Putamen (tissue), 1 donor: ENCODE results near the gene VPS16.

Experiments used
- DNase-seq: peaks from one replicate; pipeline ENCODE4 v3.0.0-alpha.2; 2016; ENCODE audit warnings: low spot score

The VPS16 gene

DNA sequence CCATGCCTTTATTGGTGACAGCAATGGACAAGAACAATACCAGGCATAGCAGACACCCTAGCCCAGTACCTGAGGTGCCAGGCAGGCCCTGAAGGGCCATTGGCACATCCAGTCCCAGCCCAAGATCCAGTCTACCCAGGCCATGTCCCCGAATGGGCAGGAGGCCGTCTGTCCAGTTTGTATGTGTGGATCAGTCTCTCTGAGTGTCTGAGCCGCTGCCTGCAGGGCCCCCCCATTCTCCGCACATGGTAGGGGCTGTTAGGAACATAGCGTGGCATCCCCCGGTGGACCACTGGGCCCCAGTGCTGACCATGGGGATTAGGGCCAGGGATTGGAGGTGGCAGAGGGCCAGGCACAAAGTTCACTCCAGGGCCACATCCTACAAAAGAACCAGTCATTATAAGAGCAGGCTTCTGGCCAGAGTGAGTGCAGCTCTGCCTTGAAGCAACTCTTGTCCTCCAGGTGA is 5.2 kb upstream of the VPS16 start:
- no peak for DNase-seq

DNA sequence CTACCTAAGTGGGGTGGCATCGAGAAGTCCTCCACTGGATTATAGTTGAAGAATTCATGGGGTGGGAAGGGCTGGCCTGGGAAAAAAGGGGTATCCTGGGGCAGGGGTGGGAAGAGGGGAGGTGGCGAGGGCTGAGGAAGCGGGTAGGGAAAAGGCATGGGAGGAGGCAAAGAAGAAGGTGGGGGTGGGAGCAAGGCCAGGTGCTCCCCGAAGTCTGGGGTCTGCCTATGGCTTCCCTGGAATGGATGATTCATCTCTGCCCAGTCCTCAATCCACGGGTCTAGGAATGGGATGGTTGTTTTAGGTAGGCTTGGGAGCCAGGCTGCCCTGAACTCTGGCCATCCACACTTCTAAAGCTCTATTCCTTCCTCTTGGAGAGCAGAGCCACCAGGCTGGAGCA is 4.5 kb upstream of the VPS16 start:
- no peak for DNase-seq

DNA sequence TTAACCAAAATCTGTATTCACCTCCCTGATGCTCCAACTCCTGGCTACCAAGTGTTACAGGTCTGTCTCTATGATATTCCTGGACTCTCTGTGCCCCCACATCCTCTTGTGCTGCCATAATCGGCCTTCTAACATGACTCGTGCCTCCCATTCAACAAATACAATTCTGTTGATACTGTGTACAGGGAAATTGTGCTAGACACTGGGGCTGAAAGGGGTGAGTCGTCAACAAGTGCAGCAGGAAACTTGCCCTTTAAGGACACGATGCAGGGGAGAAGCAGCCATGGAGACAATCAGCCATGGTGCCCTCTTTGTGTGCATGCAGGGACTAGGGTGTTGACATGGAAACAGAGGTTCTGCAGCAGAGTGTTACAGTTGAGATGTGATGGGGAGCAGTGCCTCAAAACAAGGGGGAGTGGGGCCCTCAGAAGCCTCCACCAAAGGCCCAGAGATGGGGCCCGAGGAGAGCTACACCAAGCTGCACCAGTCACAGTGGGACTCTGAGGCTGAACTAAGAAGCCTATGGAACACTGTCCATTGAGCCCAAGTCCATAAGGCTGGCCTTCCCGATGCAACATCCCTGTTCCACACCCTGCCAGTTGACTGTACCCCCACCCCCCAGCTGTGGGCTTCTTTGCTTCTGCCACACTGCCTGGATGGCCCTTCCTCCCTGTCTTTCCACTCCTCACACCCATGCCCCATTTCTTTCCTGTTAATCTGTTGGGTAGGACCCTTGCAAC is 3.2 kb upstream of the VPS16 start:
- DNase-seq: no peak

DNA sequence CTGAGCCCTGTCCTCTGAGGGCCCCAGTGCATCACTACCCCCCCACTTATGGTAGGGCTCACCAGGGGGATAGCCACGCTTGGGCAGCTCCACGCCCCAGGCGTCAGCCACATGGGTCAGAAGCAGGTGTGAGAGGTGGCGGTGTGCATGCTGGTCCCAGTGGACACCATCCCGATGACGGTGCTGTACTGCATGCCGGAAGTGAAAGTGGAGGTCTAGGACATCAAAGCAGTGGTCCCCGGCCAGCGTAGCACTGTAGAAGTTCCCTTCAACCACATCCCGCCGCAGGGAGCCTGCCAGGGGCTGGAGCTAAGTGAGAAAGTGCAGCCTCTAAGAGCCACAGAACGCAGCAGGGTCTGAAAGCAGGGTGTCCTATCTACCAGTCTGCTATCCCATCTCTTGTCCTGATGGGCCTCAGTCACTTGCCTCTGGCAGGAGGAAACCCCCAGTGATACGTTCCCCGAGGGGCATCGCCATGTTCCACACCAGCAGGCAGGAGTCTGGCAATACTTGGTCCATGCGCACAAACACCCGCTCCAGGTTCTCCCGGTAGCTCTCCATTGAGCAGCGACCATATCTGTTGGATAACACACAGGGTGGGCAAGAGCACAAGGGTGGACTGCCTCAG is 2.3 kb upstream of the VPS16 start:
- no peak for DNase-seq

DNA sequence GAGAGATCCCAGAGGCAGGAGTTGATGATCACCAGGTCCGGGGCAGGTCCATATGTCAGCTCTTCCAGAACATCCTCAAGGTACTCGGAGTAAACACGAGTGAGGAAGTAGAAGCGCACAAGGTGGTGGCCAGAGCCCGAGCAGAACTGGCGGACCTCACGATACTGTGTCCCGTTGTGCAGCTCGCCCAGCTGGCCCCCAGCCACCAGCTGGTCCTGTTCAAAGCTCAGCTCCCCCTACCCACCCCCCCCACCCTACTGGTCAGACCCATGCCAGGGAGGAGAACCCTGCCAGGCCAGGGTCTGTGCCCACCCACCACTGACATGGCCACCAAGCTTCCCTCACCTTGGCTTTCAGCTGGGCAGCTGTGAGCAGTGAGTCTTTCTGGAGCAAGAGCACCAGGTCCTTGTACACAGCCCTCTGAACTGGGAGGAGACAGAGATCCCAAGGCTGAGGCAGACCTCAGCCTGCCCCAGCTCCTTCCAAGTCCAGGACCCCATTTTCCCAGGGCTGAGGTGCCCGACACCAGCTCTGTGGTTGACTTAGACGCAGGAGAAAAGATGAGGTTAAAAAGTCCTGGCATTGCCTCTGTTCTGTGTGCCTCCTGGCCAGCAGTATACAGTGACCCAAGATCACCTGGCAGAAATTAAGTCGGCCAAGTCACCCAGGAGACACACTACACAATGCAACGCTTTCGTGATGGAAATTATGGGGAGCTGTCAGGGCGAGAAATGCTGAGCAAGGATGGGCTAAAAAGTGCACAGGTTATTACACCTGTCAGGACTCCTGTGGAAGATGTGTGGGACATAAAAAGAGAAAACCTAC is 1.5 kb upstream of the VPS16 start:
- no peak for DNase-seq

DNA sequence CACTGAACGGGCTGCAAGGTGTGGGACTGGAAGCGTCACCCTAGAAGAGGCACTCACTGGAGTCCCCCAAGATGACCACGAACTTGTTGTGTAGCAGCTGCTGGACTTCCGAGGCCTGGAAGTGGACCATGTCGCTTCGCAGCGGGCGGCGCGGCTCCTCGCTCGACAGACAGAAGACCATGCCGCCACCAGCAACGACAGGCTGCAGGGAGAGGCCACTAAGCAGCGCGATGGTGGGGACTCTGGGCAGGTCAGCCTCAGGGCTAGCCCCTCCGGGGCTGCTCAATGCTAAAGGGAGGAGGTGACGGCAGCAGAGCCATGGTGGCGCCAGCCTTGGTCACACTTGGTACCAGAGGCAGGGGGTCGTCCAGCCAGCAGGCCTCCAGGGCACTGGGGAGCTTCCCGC is 810 bp upstream of the VPS16 start:
- no peak for DNase-seq

DNA sequence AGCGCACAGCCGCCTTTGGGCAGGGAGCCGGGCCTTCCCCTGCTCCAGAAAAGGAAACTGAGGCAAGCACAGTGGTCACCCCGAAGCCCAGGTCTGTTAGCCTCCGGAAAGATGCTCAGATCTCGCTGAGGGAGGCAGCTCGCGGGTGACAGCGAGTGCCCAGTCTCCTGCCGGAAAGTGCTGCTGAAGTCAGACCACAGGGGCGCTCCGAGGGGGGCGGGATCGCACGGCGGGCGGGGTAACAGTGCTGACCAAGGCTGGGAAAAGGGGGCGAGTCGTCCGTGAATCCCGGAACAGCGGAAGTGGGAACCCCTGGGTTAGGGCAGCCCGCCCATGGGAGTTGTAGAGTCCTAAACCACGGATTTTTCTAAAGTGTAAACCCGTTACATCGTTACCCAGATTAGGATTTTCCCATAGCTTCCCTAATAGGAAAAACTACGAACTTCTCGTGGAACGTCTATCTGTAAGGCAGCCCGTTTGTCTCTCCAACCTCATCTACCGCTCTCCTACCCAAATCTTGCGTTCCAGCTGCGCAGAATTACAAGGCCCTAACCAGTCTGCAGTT is 504 bp downstream of the VPS16 start:
- DNase-seq: no peak

DNA sequence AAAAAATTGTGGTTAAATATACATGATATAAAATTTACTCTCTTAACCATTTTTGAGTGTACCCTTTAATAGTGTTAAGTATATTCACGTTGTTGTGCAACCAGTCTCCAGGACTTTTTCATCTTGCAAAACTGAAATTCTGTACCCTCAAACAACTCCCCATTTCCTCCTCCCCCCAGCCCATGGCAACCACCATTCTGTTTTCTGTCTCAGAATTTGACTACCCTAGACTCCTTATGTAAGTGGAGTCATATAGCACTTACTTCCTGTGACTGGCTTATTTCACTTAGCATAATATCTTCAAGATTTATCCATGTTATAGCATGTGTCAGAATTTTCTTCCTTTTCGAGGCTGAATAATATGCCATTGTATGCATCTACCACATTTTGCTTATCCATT is 5.1 kb downstream of the VPS16 start:
- no peak for DNase-seq

DNA sequence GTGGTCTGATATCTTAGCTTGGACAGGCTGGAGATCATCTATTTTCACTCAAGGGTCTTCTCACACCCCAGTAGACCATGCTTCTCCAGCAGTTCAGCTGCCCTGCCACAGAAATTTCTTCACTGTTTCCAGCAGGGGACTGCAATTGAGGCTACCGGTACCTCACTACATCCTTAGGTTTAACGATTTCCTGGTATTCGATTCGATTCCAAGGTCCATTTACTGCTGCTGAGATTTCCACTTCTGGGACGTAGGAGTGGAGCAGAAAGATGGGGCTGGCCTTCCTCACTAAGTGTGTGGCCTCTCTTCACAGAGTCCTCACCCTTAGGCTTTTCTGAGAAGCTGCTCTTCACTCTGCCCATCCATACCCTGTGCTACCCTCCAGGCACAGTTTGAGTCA is 6.2 kb downstream of the VPS16 start:
- DNase-seq: no peak

DNA sequence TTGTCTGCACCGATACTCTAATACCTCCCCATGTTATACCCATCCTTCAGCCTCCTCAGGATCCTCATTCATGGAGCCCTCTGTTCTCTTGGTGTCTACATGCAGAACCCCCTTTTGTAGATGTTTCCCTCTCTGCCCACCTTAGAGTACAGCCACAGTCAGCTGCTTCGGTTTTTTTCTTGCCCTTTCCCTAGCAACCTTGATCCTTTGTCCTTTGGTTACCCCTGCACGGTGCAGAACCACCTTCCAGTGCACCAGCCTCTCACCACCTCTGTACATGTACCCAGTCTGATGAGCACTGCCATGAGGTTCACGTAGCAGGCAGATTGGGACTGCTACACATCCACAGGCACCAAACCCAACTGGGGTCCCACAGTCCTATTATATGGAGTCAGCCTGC is 7.3 kb downstream of the VPS16 start:
- DNase-seq: no peak

DNA sequence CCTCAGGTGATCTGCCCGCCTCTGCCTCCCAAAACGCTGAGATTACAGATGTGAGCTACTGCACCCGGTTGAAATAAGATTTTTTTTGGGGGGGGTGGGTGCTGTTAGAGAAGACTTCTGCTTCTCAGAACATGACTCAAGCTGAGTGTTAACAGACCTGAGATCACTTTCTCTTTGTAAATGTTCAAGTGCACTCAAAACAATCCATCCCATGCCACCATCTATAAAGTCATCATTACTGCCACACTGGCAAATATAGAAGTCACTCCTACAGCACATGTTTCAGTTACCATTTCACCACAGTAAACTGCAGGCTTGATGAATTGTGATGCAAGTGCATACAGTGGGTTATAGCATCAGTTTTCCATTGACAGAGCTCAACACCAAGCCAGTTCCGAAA is 9.0 kb downstream of the VPS16 start:
- no peak for DNase-seq

DNA sequence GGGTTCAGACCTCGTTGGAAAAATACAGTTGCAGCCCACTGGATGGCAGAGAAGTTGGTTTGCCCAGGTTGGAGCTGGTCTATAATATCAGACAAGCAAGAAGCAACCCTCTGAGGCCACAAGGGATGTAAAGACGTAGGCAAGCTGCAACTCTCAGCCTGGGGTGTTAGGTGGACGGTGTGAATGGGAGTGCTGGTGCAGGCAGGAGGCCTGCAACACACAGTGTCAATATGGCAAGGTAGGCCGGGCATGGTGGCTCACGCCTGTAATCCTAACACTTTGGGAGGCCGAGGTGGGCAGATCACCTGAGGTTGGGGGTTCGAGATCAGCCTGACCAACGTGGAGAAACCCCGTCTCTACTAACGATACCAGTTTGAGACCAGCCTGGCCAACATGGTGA is 10.5 kb downstream of the VPS16 start:
- DNase-seq: no peak

DNA sequence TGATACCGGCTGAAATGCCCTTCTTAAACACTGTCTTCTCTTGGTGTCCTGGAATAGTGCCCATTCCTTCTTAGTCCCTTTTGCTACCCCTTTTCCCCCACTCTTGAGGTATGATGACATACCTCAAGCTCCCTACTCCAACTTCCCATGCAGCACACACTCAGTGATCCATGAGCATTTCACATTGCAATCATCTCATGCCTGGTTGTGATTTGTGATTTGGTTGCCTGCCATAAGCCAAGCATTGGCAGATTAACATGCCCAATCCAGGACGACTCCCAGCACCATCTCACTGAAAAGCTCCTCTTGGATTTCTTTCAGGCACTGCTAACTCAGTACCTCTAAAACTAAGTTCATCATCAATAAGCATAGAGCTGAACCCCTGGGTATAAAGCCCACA is 18.0 kb downstream of the VPS16 start:
- DNase-seq: no peak

DNA sequence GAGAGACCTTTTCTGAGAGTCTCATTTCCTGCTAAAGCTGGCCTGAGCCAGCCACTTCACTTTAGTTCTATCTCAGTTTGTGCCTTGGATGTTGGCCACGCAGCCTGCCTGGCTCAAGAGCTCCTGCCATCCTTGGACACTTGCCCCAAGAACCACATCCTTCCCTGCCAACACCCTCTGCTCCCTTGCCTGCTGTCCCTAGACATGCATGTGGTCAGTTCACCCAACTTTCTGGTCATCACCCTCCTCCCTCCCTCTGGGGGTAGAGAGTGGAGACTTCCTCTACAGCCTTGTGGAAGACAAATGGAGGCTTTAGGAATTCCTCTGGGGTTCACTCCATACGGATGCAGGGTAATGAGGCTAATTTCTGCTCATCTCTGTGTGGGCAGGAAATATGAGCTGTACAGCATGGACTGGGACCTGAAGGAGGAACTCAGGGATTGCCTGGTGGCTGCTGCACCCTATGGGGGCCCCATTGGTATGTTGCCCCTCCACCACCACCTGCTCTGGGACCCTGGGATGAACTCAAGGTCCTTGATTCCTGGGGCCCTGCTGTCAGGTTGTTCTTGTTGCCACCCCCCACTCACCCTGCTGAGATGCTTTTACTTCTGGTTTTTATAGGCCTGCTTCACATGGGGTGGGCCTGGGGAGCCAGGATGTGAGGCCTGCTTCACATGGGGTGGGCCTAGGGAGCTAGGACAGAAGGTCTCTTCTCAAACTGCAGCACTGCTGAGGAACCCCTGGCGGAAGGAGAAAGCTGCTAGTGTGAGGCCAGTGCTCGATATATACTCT is 19.0 kb downstream of the VPS16 start:
- DNase-seq: no peak

DNA sequence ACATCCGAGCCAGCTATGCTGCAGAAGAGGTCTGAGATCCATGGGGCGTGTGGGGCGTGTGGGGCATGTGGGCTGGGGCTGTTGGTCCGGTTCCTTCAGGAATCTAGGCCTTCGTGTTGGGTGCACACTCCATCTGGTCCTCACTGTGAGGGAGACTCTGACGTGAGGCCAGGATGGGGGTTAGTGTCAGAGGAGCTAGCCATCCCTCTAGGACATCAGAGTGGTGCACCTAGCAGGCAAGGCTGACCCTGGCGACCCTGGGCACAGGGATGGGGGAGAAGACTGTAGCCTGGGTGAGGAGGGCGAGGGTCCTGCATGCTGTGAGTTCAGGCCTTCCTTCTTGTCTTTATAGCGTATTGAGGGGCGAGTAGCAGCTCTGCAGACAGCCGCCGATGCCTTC is 24.1 kb downstream of the VPS16 start:
- no peak for DNase-seq

DNA sequence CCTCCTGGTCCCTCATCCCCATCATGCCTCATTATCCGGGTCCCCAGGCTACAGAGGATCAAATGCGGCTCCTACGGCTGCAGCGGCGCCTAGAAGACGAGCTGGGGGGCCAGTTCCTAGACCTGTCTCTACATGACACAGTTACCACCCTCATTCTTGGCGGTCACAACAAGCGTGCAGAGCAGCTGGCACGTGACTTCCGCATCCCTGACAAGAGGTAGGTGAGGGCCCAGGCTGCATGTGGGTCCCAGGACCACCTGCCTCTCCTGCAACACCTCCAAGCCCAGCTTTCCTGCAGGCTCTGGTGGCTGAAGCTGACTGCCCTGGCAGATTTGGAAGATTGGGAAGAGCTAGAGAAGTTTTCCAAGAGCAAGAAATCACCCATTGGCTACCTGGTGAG is 24.6 kb downstream of the VPS16 start:
- no peak for DNase-seq

DNA sequence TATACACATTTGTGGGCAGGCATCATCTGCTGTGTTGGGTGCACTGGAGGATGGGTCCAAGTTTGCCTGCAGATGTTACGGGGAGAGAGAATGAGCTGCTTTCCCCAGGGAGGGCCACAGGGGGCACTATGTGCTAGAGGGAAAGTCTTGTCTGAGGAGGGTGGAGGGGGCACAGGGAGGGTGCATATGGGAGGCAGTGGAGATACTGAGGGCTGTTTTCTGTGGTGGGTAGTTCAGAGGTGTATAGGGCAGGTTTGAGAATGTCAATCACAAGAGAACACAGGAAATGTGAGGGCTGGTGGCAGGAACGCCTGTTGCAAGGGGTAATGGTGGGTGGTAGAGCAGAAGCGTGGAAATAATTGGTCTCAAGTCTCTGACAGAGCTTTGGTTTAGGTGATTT is 25.1 kb downstream of the VPS16 start:
- DNase-seq: no peak

DNA sequence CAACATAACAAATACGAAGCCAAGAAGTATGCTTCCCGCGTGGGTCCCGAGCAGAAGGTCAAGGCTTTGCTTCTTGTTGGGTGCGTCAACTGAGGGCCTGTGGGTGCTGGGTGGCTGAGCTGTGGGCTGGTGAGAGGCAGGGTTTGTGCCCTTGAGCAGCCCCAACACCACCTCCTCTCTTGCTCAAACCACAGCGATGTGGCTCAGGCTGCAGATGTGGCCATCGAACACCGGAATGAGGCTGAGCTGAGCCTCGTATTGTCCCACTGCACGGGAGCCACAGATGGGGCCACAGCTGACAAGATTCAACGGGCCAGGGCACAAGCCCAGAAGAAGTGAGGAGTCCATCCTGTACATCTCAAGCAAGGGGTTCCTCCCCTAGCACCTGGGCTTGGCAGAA is 25.7 kb downstream of the VPS16 start:
- DNase-seq: no peak

DNA sequence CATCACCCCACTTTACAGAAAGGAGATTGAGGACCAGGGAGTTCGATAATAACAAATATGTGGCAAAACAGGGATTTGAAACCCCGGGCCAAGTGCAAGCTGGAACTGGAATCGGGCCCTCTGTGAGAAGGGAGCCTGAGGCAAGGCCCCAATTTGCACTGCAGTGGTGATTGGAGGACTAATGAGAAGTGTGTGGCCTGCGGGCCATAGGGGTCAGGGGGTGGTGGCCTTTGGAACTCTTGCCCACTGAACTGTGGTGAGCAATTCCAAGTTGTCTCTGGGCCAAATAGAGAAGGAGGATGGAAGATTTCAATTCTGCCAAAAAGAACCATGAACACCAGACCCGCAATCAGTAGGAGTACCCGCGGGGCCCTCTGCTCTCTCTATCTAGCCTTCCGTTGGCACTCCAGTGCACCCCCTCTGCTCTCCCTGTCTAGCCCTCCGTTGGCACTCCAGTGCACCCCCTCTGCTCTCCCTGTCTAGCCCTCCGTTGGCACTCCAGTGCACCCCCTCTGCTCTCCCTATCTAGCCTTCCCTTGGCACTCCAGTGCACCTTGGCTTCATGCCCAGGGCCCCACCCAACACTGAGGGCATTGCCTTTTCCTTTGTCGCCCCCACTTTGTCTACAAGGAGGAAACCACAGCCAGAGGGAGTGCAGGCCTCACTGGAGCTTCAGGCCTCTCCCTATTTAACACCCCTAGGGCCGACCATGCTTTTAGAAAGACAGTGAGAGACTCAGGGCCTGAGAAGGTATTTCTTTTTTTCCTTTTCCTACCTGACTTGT is 26.7 kb downstream of the VPS16 start:
- DNase-seq: no peak

DNA sequence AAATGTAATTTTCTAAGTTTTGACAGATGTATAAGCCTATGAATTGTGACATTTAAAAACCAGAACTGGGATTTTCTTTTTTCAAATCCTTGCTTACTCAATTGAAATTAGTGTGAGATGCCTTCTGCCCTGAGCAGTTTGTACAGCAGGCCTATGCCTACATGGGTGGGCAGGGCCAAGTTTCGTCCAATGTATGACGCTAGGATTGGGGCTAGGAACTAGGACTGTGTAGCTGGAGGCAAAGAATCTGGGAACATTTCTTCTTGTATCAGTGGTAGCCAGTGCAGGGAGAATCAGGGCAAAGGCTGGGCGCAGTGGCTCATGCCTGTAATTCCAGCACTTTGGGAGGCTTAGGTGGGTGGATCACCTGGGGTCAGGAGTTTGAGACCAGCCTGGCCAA is 28.8 kb downstream of the VPS16 start:
- no peak for DNase-seq

DNA sequence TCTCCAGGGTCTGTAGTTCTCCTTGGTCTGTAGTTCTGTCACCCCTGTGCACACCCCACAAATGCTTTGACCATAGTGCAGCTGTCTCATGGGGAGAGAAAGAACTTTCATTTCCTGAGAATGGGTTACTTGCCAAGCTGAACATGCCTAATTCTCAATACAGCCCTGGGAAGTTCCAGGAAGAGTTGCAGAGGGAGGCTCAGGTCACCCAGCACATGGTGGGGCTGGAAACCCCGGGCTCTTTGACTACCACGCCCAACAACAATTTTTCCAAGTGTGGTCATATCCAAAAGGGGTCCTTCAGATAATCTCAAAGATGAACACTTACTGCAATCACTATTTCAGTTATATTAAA is 30.5 kb downstream of the VPS16 start:
- no peak for DNase-seq
